Measurements from ENCODE around the gene SLC44A2.

Gene SLC44A2

GRCh38 chr19:10682397-10683063, 57.2 kb downstream of the SLC44A2 start:
- DNase-seq (ENCODE audit: low spot score), result peak; percentile 37

GRCh38 chr19:10683064-10683426, 57.7 kb downstream of the SLC44A2 start:
- peak; percentile 23 for DNase-seq (ENCODE audit: low spot score)

GRCh38 chr19:10683582-10683981, 58.2 kb downstream of the SLC44A2 start:
- DNase-seq (ENCODE audit: low spot score), result peak; percentile 28

GRCh38 chr19:10685210-10685609, 59.9 kb downstream of the SLC44A2 start:
- DNase-seq (ENCODE audit: low spot score), result no peak

- DNase-seq (ENCODE audit: low spot score), result peak; percentile 22
Observed at GRCh38 chr19:10686193-10686592, 60.8 kb downstream of the SLC44A2 start.

GRCh38 chr19:10686661-10687517, 61.5 kb downstream of the SLC44A2 start:
- DNase-seq (ENCODE audit: low spot score), result peak; percentile 32

GRCh38 chr19:10687518-10688288, 62.4 kb downstream of the SLC44A2 start:
- DNase-seq (ENCODE audit: low spot score), result peak; percentile 25

GRCh38 chr19:10688545-10689280, 63.4 kb downstream of the SLC44A2 start:
- peak; percentile 28 for DNase-seq (ENCODE audit: low spot score)

GRCh38 chr19:10690341-10690781, 65.0 kb downstream of the SLC44A2 start:
- DNase-seq (ENCODE audit: low spot score), result peak; percentile 58

- no peak for DNase-seq (ENCODE audit: low spot score)
Observed at GRCh38 chr19:10691178-10691881, 66.0 kb downstream of the SLC44A2 start.

GRCh38 chr19:10691883-10692282, 66.5 kb downstream of the SLC44A2 start:
- DNase-seq (ENCODE audit: low spot score), result no peak

GRCh38 chr19:10692673-10693264, 67.4 kb downstream of the SLC44A2 start:
- DNase-seq (ENCODE audit: low spot score), result no peak

Measured in D341Med (cell line).